ENCODE measurements around the gene TXNDC5. TPM values are rescaled to one million over a fixed set of nuclear protein-coding genes. Genes with fewer than 3 reads are reported as not detected.

TXNDC5 gene
- total RNA-seq, 4 donors from 2014 or later, result 51.9 to 125 (median 104) TPM

DNA sequence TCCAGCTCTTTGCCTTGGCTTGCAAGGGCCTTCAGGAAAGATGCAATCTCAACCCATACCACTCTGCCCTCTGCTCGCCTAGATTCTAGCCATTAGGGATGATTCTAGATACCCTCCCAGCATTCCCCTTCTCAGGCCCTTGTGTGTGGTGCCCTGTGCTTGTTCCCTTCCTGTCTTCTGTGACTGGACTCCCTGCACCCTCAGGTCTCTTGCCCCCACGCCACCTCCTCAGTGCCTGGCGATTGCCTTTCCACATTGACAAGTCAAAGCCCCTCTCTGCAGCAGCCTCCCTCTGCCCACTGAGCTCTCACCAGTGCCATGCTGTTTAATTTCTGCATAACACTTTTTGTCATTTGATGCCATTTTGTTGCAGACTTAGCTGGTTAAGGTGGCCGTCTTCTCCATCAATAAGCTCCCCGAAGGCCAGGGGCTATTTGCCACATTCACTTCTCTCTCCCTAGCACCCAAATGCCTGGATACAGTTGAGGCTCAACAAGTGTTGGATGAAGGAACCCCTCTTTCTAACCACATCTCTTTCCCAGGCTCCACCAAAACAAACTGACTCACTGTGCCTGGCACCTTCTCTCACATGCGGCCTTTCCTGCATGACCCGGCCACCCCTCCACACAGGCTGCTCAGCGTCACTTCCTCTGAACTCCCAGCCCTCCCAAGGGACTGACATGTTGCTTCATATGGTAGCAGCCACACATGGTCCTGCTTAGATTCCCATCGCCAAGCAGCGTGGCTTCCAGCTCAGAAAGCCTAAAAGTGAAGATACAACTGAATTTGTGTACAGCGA lies 4.6 kb upstream of the TXNDC5 start:
- TF ChIP-seq, protein P1, sequence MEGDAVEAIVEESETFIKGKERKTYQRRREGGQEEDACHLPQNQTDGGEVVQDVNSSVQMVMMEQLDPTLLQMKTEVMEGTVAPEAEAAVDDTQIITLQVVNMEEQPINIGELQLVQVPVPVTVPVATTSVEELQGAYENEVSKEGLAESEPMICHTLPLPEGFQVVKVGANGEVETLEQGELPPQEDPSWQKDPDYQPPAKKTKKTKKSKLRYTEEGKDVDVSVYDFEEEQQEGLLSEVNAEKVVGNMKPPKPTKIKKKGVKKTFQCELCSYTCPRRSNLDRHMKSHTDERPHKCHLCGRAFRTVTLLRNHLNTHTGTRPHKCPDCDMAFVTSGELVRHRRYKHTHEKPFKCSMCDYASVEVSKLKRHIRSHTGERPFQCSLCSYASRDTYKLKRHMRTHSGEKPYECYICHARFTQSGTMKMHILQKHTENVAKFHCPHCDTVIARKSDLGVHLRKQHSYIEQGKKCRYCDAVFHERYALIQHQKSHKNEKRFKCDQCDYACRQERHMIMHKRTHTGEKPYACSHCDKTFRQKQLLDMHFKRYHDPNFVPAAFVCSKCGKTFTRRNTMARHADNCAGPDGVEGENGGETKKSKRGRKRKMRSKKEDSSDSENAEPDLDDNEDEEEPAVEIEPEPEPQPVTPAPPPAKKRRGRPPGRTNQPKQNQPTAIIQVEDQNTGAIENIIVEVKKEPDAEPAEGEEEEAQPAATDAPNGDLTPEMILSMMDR (IDR thresholded peaks at IDR 0.05), result no peak
- TF ChIP-seq POLR2A (IDR thresholded peaks at IDR 0.05), result no peak
- Histone ChIP-seq H3K27me3 (peaks cover 0 to 9% (median 0%) of the 10 kb centered on the region in 4 donors), H3K4me1 (peaks cover 7 to 18% (median 14%) of the 10 kb centered on the region in 3 donors), H3K4me3 (no peak overlapping the region), H3K27ac (peak overlapping the region in 1 of 4 donors; percentile 39), H3K36me3 (no peaks in the 10 kb centered on the region), H3K9me3 (no peaks in the 10 kb centered on the region)
- intact Hi-C loops (cut with DNase I), result no loop called here
- WGBS, 2 donors, result 88 to 90% methylated on average over 11 of the region's 11 CpGs
- DNase-seq, result no peak

DNA sequence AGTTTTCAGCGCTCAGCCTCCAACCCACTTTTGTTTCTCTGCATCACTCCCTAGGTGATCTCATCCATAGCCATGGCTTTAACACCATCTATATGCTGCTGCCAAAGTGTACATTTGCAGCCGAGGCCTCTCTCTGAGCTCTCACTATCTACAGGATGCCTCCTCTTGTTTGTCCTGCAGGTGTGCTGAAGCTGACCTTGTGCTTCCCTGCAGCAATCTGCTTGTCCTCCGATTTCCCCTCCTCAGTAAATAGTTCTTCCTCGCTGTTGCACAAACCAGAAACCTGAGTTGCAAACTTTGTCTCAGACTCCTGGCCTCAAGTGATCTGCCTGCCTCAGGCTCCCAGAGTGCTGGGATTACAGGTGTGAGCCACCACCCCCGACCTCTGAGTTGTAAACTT lies 3.7 kb upstream of the TXNDC5 start:
- H3K9me3 ChIP-seq, result no peaks in the 10 kb centered on the region
- TF ChIP-seq POLR2A (IDR thresholded peaks at IDR 0.05), result no peak
- TF ChIP-seq, protein P1 (IDR thresholded peaks at IDR 0.05), result no peak
- 67 to 79% methylated on average over 5 of the region's 5 CpGs for WGBS, 2 donors
- peaks cover 0 to 9% (median 0%) of the 10 kb centered on the region in 4 donors for H3K27me3 ChIP-seq
- peaks cover 9 to 17% (median 14%) of the 10 kb centered on the region in 3 donors for H3K4me1 ChIP-seq
- intact Hi-C loops (cut with DNase I), result no loop called here
- no peak overlapping the region for H3K4me3 ChIP-seq
- DNase-seq, result no peak
- no peak overlapping the region for H3K27ac ChIP-seq
- H3K36me3 ChIP-seq, result no peaks in the 10 kb centered on the region

DNA sequence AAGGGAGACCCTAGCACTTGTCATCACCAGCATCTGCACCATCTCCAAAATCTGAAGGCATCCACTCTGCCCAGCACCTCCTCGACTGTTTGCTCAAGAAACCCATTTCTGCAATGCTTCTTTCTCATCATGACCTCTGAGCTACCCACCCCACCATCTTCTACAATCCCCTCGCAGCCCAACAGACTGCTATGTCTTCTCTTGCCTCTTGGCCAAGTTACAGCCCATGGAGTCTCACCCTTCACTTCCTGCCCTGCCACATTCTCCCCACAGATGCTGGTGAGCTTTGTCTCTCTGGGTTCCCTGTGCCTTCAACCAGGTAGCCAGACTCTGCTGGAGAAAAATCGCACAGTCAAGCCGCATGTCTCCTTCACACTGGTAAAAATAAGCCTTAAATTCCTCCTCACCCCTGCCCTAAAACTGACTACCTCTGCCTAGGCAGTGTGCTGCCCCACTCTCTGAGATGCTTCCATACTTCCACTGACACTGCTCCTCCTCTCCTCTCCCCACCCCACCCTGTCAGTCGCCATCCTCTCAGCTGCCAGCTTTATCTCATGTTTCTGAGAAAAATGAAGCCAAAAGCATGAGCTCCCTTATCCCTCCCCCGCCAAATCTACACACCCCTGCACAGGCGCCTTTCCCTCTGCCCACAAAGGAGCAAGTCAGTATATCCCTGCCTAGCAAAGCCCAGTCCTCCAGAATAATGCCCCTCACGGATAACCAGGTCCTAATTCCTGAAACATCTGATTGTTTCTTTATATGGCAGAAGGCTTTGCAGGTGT lies 2.3 kb upstream of the TXNDC5 start:
- intact Hi-C loops (cut with DNase I), result no loop called here
- peak overlapping the region in 2 of 4 donors; percentile 2 to 36 for H3K27ac ChIP-seq
- DNase-seq, result no peak
- peaks cover 0 to 9% (median 0%) of the 10 kb centered on the region in 4 donors for H3K27me3 ChIP-seq
- H3K9me3 ChIP-seq, result no peaks in the 10 kb centered on the region
- TF ChIP-seq, protein P1 (IDR thresholded peaks at IDR 0.05), result no peak
- H3K36me3 ChIP-seq, result no peaks in the 10 kb centered on the region
- WGBS, 2 donors, result 70 to 83% methylated on average over 8 of the region's 8 CpGs
- no peak overlapping the region for H3K4me3 ChIP-seq
- H3K4me1 ChIP-seq, result peaks cover 11 to 28% (median 22%) of the 10 kb centered on the region in 3 donors

DNA sequence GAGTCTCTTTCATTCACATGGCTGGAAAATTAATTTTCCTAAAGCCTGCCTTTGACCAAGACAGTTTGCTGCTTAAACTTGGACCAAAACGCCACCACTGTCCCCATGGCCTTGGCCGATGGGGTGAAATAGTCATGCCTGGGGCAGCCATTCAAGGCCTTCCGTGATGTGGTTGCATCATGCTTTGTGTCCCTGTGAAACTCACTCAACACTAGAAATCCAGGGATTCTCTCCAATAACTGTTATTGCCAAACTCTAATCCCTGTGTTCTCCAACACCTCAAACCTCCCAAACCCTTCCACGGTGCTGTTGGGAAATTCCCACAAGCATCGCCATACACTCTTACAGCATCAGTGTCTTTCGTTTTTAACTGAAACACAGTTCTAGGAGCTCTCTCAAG lies 1.4 kb upstream of the TXNDC5 start:
- intact Hi-C loops (cut with DNase I), result no loop called here
- WGBS, 2 donors, result 46 to 56% methylated on average over 6 of the region's 6 CpGs

More for the DNA sequence above, 1.4 kb upstream of the TXNDC5 start:
- DNase-seq, result no peak
- Histone ChIP-seq H3K4me1 (peaks cover 16 to 36% (median 26%) of the 10 kb centered on the region in 3 donors), H3K27me3 (peaks cover 0 to 9% (median 0%) of the 10 kb centered on the region in 4 donors), H3K27ac (peak overlapping the region in 2 of 4 donors; percentile 2 to 91), H3K9me3 (no peaks in the 10 kb centered on the region), H3K36me3 (no peaks in the 10 kb centered on the region), H3K4me3 (no peak overlapping the region)
- TF ChIP-seq, protein P1 (IDR thresholded peaks at IDR 0.05), result no peak
- no peak for TF ChIP-seq POLR2A (IDR thresholded peaks at IDR 0.05)

Measured in esophagus squamous epithelium (tissue), 5 donors.